ENCODE measurements around the gene CHTOP. TPM values are rescaled to one million over a fixed set of nuclear protein-coding genes. Genes with fewer than 3 reads are reported as not detected.

Gene CHTOP
- total and polyA plus RNA-seq, 2 of the 8 experiments (the other 6 are each of a cell fraction or from before 2014, with no cell fraction given), result 84.6 to 104 TPM

- no peak for TF ChIP-seq CHD7 (IDR thresholded peaks at IDR 0.05; ENCODE audit: insufficient replicate concordance, low read length)
- no peak for TF ChIP-seq FOSL1 (IDR thresholded peaks at IDR 0.05; ENCODE audit: insufficient read depth, low read depth, low read length)
- TF ChIP-seq NANOG (IDR thresholded peaks at IDR 0.05; ENCODE audit: insufficient read depth, low read depth, low read length, poor library complexity, severe bottlenecking), result no peak
- TF ChIP-seq MAFK (IDR thresholded peaks at IDR 0.05; ENCODE audit: low read depth, low read length), result no peak
Measured at GRCh38 chr1:153616917-153617311, 17.0 kb upstream of the CHTOP start (continued).
